Measurements from ENCODE around the gene SUN2.
A peak's percentile ranks its signal among the peaks of the same experiment; 100 is the strongest.

Gene SUN2

GRCh38 chr22:38716271-38716670, 39.5 kb downstream of the SUN2 start:
- DNase-seq (ENCODE audit: low read depth): no peak

DNA sequence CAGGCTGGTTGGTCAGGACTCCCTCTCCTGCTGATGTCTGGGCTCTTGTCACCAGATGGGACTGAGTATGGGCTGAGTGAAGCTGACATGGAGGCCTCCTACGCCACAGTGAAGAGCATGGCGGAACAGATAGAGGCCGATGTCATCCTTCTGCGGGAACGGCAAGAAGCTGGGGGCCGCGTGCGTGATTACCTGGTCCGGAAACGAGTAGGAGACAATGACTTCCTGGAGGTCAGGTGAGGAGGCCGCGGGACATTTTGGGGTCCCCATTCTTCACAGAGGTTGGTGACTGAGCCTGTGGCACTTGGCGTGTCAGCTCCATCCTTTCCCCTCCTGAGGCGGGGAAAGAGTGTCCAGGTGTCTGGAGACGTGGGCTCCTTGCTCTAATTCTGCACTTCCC, 39.9 kb downstream of the SUN2 start:
- no peak for DNase-seq (ENCODE audit: low read depth)

- DNase-seq (ENCODE audit: low read depth): no peak
Observed at GRCh38 chr22:38715176-38715764, 40.5 kb downstream of the SUN2 start.

DNA sequence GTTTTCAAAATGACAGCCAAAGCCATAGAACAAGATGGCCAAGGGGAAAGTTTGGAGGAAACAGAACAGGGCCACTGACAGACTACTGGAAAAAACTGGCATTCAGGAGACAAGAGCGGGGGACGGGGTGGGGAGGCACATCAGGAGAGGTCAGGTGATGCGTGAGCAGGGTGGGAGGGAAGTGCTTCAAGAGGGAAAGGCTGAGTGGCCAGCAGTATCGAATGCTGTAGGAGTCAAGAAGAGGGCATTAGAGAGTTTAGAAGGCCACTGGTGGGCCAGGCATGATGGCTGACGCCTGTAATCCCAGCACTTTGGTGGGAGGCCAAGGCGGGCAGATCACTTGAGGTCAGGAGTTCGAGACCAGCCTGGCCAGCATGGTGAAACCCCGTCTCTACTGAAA, 41.9 kb downstream of the SUN2 start:
- DNase-seq (ENCODE audit: low read depth): no peak

- no peak for DNase-seq (ENCODE audit: low read depth)
Observed at GRCh38 chr22:38712486-38713207, 43.2 kb downstream of the SUN2 start.

GRCh38 chr22:38710866-38711265, 44.9 kb downstream of the SUN2 start:
- DNase-seq (ENCODE audit: low read depth): no peak

DNA sequence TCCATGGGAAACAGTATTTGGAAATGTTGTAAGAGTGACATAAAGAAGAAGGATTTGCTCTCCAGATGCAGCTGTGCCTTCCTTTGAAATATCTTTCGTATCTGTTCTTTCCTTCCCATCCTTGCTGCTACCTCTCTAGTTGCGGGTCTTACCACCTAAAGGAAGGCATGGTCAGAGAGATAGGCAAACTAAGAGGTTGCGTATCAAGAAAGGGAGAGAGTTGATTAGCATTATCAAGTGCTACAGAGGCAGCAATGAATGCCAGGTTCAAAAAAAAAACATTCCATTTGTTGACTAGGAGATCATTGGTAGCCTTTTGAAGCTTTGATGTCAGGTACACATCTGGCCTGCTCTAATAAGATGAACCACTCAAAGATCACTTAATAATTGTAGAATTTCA, 45.4 kb downstream of the SUN2 start:
- DNase-seq (ENCODE audit: low read depth): no peak

GRCh38 chr22:38709306-38709705, 46.5 kb downstream of the SUN2 start:
- DNase-seq (ENCODE audit: low read depth): no peak

- DNase-seq (ENCODE audit: low read depth): no peak
Observed at GRCh38 chr22:38707984-38708383, 47.8 kb downstream of the SUN2 start.

- peak; percentile 5 for DNase-seq (ENCODE audit: low read depth)
Observed at GRCh38 chr22:38707346-38707745, 48.5 kb downstream of the SUN2 start.

DNA sequence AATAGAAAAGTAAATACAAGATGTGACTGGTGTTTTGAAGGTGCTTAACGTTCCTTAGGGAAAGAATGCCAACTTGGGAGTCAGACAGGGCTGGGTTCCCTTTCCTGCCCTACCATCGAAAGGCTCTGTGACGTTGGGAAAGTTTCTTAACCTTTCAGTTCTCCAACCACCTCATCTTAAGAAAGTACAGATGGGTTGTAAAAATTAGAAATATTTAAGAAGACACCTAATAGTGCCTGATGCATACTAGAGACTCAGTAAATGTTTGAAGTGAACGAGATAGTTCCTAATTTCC, 49.0 kb downstream of the SUN2 start:
- no peak for DNase-seq (ENCODE audit: low read depth)

GRCh38 chr22:38706101-38706900, 49.5 kb downstream of the SUN2 start:
- DNase-seq (ENCODE audit: low read depth): peak; percentile 21

- peak; percentile 100 for DNase-seq (ENCODE audit: low read depth)
Observed at GRCh38 chr22:38705235-38706100, 50.3 kb downstream of the SUN2 start, which contains the start of gene GTPBP1. Gene GTPBP1 (plus strand): TSS chr22:38705944. CDS start chr22:38705956, 12 bp downstream.

DNA sequence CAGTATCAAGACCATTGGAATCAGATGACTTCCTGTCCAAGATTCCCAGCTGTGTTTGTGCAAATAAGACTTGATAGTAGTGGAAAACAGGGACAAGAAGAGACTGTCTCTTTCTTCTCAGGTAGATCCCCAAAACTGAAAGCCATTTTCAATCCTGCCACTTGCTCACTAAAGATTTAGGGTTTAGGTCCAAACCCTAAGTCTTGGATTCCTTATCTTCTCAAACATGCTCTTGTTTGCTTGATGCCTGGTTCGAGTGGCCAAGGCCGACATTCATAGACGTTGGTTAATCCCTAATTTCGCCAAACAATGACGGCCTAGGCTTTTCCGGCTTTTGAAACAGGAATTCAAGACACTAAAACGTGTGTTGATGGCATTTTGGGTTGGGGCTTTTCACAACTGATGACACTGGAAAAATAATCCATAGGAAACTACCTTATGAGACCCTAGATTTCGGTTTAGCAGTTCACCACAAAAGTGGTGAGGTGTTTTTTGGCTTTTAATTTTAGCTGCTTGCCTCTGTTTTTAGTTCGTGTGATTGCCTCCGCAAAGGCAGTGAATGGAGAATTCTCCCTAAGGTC, 51.1 kb downstream of the SUN2 start:
- no peak for DNase-seq (ENCODE audit: low read depth)

- peak; percentile 74 for DNase-seq (ENCODE audit: low read depth)
Observed at GRCh38 chr22:38700789-38701628, 54.8 kb downstream of the SUN2 start, which contains the start of gene JOSD1. Gene JOSD1 (minus strand): TSS chr22:38700943. CDS start chr22:38699987, 956 bp downstream.

DNA sequence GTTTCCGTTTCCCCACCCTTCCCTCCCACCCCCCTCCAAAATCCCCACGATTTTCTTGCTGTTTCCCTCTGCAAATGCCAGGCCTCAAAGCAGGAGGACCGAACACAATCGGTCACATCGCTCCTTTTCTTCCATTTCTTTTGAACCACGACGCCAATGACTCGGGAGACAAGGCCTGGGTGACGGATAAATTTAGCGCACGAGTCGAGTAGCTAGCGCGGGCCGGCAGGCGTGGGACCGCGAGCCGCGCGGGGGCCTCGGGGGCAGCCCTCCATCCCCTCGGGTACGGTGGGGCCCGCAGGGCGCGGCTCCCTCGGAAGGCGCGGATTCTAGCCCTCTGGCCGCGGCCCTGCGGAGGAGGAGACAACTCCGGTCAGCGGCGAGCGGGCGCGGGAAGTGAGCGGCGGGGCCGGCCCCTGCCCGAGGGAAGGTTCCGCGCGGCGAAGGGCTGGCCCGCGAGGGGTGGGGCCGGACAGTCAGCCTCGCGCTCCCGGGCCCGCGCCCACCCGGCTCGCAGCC, 55.5 kb downstream of the SUN2 start:
- DNase-seq (ENCODE audit: low read depth): no peak

DNA sequence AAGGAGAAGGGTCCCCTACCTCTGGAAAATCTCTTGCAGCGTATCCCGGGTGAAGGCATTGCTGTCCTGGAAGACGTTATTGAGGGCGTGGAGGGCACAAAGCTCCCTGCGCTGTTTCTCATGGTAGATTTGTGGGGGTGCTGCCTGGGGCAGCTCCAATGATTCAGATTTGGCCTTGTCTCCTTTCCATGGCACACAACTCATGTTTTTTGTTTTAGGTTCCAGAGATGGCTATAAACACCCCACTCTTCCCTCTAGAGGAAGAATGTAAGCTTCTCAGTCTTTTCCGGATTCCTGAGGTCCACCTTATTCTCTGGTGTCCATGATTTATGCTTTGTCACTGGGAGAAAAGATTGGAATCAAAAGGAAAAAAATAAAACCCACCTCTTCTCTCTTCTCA, 56.0 kb downstream of the SUN2 start:
- DNase-seq (ENCODE audit: low read depth): no peak

GRCh38 chr22:38699143-38699542, 56.7 kb downstream of the SUN2 start:
- DNase-seq (ENCODE audit: low read depth): no peak

DNA sequence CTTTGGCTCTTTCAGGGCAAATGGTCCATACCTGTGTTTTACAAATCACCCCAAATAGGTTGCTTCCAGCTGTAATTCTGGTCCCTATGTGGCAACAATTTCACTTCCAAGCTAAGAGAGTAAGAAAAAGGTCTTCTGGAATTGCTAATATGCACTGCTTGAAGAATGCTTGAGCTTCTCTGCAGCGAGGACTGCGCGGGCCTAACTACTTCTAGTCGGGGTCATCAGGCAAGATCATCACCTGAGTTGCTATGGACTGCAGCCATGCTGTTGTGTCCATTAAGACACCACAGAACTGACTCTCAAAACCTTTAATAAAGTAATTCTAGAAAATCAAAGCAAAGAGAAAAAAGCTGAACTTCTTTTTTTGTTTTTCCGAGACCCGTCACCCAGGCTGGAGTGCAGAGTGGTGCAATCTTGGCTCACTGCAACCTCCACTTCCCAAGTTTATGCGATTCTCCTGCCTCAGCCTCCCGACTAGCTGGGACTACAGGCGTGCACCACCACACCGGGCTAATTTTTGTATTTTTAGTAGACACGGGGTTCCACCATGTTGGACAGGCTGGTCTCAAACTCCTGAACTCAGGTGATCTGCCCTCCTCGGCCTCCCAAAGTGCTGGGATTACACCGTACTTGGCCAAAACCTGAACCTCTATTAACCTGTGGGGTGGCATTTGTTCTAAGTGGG, 57.2 kb downstream of the SUN2 start:
- no peak for DNase-seq (ENCODE audit: low read depth)

Data from GM04504 (cell line).